Activated CD4-positive, alpha-beta memory T cell treated with anti-CD3 and anti-CD28 coated beads, Interleukin-2, amount 10 ng/mL, durations not matched to agents 7 days and 5 days (primary cell): ENCODE results near the gene TET3. TPM values are rescaled to one million over a fixed set of nuclear protein-coding genes. Genes with fewer than 3 reads are reported as not detected.

Experiments used
- CTCF ChIA-PET: fragments of 350-600 bp; sonication (Branson Sonifier 250); formaldehyde crosslinking; loops from one replicate; lab custom pipeline; 2021; ENCODE audit warnings: antibody characterized with exemption, inconsistent platforms; lab: Charles Lee
- POLR2A ChIA-PET: fragments of 350-600 bp; sonication (Branson Sonifier 250); formaldehyde crosslinking; loops from one replicate; lab custom pipeline; 2021; ENCODE audit warnings: antibody characterized with exemption; lab: Charles Lee
- DNase-seq: peaks from one replicate; pipeline ENCODE4 v3.0.0-alpha.2; 2020
- H3K27ac Mint-ChIP-seq: one replicate; pipeline ENCODE4 v1.8.0; 2021; ENCODE audit warnings: mild to moderate bottlenecking, mixed read lengths
- H3K27me3 Mint-ChIP-seq: one replicate; pipeline ENCODE4 v1.8.0; 2021; ENCODE audit warnings: mixed read lengths
- H3K36me3 Mint-ChIP-seq: one replicate; pipeline ENCODE4 v1.8.0; 2021; ENCODE audit warnings: low read depth, mixed read lengths
- H3K4me1 Mint-ChIP-seq: one replicate; pipeline ENCODE4 v1.8.0; 2021; ENCODE audit warnings: mixed read lengths
- H3K4me3 Mint-ChIP-seq: one replicate; pipeline ENCODE4 v1.8.0; 2021; ENCODE audit warnings: mild to moderate bottlenecking, mixed read lengths
- H3K9me3 Mint-ChIP-seq: one replicate; pipeline ENCODE4 v1.8.0; 2021; ENCODE audit warnings: mixed read lengths
- total RNA-seq, 2 experiments: library from RNA; stranded (reverse); gene quantifications; one replicate each; pipeline ENCODE4 v1.2.3, GENCODE V29; 2021

TET3 gene
- total RNA-seq, 2 experiments from 2014 or later: 10.1 to 10.7 TPM

DNA sequence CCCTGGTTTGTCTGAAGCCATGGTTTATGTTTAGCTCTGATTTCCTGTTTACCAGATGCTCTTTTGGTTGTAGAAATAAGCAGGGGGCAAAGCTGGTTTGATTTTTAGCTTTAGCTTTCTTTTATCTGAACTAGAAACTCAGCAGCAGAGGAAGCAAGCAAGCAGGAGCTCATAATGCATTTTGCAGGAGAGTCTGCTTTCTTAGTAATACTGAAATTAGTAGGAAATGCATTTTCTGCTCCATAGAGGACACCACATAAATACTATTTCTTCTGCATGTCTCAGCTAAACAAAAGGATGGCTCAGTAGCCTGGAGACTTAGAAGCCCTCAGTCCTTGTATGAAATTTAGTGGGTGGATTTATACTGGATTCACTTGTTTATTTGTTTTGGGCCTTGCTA lies 34.9 kb upstream of the TET3 start:
- Mint-ChIP-seq H3K4me1 (peaks cover 61% of the 10 kb centered on the region), H3K27me3 (no peaks in the 10 kb centered on the region), H3K9me3 (no peaks in the 10 kb centered on the region), H3K4me3 (no peak overlapping the region), H3K27ac (peak overlapping the region; percentile 45), H3K36me3 (peaks cover 74% of the 10 kb centered on the region)
- CTCF ChIA-PET: interaction anchor here (0.8 to 1.3 kb wide), 5 partner anchors 9 to 198 kb away, joined by 3 to 5 read pairs (median 4); partner anchors contain the start of gene BOLA3
- no peak for DNase-seq
- POLR2A ChIA-PET: interaction anchor here (0.8 to 1.3 kb wide), 4 partner anchors 11 to 38 kb away, joined by 3 to 4 read pairs (median 3); partner anchors contain the start of gene DGUOK

DNA sequence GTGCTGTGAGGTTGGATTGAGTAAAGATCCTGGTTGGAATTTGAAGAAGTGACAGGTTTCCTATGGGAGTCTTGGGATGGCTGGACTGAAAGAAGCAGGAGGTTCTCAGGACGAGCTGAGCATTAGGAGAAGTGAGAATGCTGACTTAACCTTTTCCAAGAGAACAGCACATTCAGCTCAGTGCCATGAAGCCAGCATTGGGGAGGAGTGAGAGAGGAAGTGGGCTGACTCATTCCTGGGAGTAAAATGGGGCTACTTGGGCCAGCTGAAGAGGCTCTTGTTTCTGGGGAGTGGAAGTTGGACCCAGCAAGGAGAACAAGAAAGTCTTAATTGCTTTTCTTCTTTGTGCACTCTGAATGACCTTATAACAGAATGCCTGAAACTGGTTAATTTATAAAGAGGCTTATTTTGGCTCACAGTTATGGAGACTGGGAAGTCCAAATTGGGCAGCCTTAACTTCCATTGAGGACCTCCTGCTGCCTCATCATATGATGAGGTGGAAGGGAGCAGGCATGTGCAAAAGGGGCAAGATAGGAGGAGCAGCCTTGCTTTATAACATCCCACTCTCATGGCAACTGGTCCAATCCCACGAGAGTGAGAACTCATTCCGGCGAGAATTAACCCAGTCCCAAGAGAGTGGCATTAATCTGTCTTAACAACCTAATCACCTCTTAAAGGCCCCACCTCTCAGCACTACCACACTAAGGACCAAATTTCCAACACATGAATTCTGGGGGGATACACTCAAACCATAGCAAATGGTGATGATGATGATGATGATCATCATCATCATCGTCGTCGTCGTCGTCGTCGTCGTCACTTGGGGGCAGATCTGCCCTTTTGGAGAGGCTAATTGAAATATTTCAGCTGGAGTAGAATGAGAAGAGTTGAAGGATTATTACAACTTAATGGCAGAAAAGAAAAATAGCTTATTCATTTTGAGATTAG lies 31.9 kb upstream of the TET3 start:
- no peak for DNase-seq
- H3K36me3 Mint-ChIP-seq: peaks cover 70% of the 10 kb centered on the region
- ChIA-PET CTCF (interaction anchor here (0.6 to 1.3 kb wide), 2 partner anchors 28 to 124 kb away, joined by 3 read pairs; partner anchors contain the start of gene STAMBP), POLR2A (interaction anchor here (1.2 kb wide), 1 partner anchor 17 kb away, joined by 3 read pairs; no protein-coding TSS in a partner anchor)
- H3K9me3 Mint-ChIP-seq: no peaks in the 10 kb centered on the region
- no peak overlapping the region for H3K27ac Mint-ChIP-seq
- no peaks in the 10 kb centered on the region for H3K27me3 Mint-ChIP-seq
- peaks cover 55% of the 10 kb centered on the region for H3K4me1 Mint-ChIP-seq
- no peak overlapping the region for H3K4me3 Mint-ChIP-seq

- Mint-ChIP-seq H3K4me3 (no peak overlapping the region), H3K9me3 (no peaks in the 10 kb centered on the region), H3K27ac (no peak overlapping the region), H3K4me1 (peaks cover 21% of the 10 kb centered on the region), H3K36me3 (peaks cover 74% of the 10 kb centered on the region), H3K27me3 (no peaks in the 10 kb centered on the region)
- ChIA-PET CTCF (no interaction called here), POLR2A (no interaction called here)
- no peak for DNase-seq
Observed at GRCh38 chr2:73956218-73956865, 28.4 kb upstream of the TET3 start.

GRCh38 chr2:73961274-73961673 lies 23.4 kb upstream of the TET3 start:
- ChIA-PET POLR2A (no interaction called here), CTCF (no interaction called here)
- Mint-ChIP-seq H3K9me3 (peaks cover 3% of the 10 kb centered on the region), H3K27me3 (no peaks in the 10 kb centered on the region), H3K4me3 (no peak overlapping the region), H3K4me1 (peaks cover 28% of the 10 kb centered on the region), H3K27ac (no peak overlapping the region), H3K36me3 (peaks cover 50% of the 10 kb centered on the region)
- no peak for DNase-seq

DNA sequence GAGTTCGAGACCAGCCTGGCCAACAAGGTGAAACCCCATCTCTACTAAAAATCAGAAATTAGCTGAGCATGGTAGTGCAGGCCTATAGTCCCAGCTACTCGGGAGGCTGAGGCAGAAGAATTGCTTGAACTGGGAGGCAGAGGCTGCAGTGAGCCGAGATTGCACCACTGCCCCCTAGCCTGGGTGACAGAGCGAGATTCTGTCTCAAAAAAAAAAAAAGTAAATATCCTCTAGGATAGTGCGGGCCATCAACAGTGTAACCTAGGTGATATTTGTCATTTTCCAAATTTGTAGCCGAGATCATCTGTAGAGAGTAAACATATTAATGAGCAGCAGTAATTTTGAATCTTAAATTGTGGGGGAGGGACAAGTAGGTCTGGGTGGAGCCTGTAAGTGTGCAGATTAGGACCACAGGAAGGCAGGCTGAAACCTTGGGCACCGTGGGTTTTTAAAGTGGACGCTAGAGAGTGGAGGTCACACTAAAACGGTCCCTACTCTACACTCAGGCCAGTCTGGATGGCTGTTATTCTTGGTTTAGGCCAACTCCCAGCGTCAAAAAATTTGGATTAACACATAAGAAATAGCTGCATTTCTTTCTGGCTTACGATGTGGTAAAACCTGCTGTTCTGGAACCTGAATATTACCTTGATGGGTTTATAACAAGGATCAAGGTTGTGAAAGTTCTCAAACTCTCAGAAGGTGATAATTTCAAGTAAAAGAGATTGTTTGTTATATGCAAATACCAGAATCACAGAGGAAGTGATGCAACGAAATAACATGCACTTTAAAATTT lies 22.7 kb upstream of the TET3 start:
- Mint-ChIP-seq H3K27me3 (no peaks in the 10 kb centered on the region), H3K27ac (no peak overlapping the region), H3K4me1 (peaks cover 26% of the 10 kb centered on the region), H3K36me3 (peaks cover 43% of the 10 kb centered on the region), H3K9me3 (peaks cover 3% of the 10 kb centered on the region), H3K4me3 (no peak overlapping the region)
- CTCF ChIA-PET: no interaction called here
- no peak for DNase-seq
- POLR2A ChIA-PET: no interaction called here

- Mint-ChIP-seq H3K27ac (no peak overlapping the region), H3K36me3 (peaks cover 39% of the 10 kb centered on the region), H3K9me3 (peaks cover 3% of the 10 kb centered on the region), H3K4me1 (peaks cover 25% of the 10 kb centered on the region), H3K4me3 (no peak overlapping the region), H3K27me3 (no peaks in the 10 kb centered on the region)
- ChIA-PET POLR2A (interaction anchor here (0.7 to 1.0 kb wide), 2 partner anchors 18 to 51 kb away, joined by 3 to 4 read pairs; no protein-coding TSS in a partner anchor), CTCF (no interaction called here)
- DNase-seq: no peak
Observed at GRCh38 chr2:73962798-73963197, 21.9 kb upstream of the TET3 start.

DNA sequence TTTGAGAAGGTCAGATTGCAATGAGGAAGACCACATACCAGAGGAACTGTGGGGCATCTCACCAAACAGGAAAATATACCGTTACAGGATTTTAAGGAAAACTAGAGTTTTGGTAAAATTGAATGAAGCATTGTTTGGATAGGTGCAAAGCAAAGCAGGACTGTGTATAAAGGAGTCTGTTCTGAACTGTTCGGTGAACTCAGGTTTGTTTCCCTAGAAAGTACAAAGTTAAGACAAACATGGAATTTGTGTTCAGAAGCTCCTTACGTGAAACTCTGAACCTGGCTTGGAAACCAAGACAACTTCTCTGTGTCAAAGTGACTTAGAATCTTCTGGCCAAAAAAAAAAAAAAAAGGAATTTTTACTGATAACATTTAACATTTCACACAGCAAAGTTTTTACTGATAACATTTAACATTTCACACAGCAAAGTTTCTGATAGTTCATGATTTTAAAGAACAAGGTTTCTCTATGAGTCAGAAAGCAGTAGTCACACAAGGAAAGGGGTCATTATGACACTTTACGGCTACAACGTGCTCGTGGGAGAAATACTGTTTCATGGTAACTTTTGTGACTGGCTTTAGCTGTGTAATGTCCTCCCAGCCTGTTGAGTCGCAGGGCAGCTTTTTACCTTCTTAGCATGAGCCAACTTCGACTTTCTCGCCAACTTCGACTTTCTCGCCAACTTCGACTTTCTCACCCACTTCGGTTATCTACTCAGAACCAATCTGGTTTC lies 21.2 kb upstream of the TET3 start:
- Mint-ChIP-seq H3K9me3 (peaks cover 3% of the 10 kb centered on the region), H3K4me1 (peaks cover 25% of the 10 kb centered on the region), H3K27me3 (no peaks in the 10 kb centered on the region), H3K27ac (peak overlapping the region; percentile 32), H3K4me3 (peak overlapping the region; percentile 12), H3K36me3 (peaks cover 31% of the 10 kb centered on the region)
- POLR2A ChIA-PET: interaction anchor here (0.7 to 1.4 kb wide), 6 partner anchors 9 to 184 kb away, joined by 3 to 4 read pairs (median 3); partner anchors contain the start of gene BOLA3
- CTCF ChIA-PET: interaction anchor here (0.6 to 1.2 kb wide), 4 partner anchors 14 to 69 kb away, joined by 3 to 5 read pairs (median 4); no protein-coding TSS in a partner anchor
- DNase-seq: no peak

- H3K27me3 Mint-ChIP-seq: no peaks in the 10 kb centered on the region
- no peak for DNase-seq
- CTCF ChIA-PET: interaction anchor here (0.6 to 1.2 kb wide), 5 partner anchors 14 to 68 kb away, joined by 3 to 5 read pairs (median 3); no protein-coding TSS in a partner anchor
- H3K9me3 Mint-ChIP-seq: peaks cover 3% of the 10 kb centered on the region
- H3K4me1 Mint-ChIP-seq: peaks cover 25% of the 10 kb centered on the region
- H3K36me3 Mint-ChIP-seq: peaks cover 25% of the 10 kb centered on the region
- POLR2A ChIA-PET: interaction anchor here (0.8 to 1.4 kb wide), 4 partner anchors 9 to 183 kb away, joined by 3 read pairs; partner anchors contain the start of gene BOLA3
- no peak overlapping the region for H3K4me3 Mint-ChIP-seq
- peak overlapping the region; percentile 44 for H3K27ac Mint-ChIP-seq
Observed at GRCh38 chr2:73964223-73964622, 20.5 kb upstream of the TET3 start.

- Mint-ChIP-seq H3K36me3 (peaks cover 17% of the 10 kb centered on the region), H3K27me3 (peaks cover 2% of the 10 kb centered on the region), H3K4me1 (peaks cover 29% of the 10 kb centered on the region), H3K27ac (no peak overlapping the region), H3K9me3 (peaks cover 3% of the 10 kb centered on the region), H3K4me3 (no peak overlapping the region)
- ChIA-PET CTCF (interaction anchor here (1.0 kb wide), 1 partner anchor 26 kb away, joined by 3 read pairs; no protein-coding TSS in a partner anchor), POLR2A (interaction anchor here (1.4 kb wide), 1 partner anchor 22 kb away, joined by 5 read pairs; no protein-coding TSS in a partner anchor)
- DNase-seq: no peak
Observed at GRCh38 chr2:73965053-73965452, 19.7 kb upstream of the TET3 start.

GRCh38 chr2:73968357-73968937 lies 16.3 kb upstream of the TET3 start:
- no peaks in the 10 kb centered on the region for H3K9me3 Mint-ChIP-seq
- no peak overlapping the region for H3K4me3 Mint-ChIP-seq
- CTCF ChIA-PET: interaction anchor here (0.7 kb wide), 1 partner anchor 210 kb away, joined by 4 read pairs; the partner anchor contains the start of gene MOB1A

DNA sequence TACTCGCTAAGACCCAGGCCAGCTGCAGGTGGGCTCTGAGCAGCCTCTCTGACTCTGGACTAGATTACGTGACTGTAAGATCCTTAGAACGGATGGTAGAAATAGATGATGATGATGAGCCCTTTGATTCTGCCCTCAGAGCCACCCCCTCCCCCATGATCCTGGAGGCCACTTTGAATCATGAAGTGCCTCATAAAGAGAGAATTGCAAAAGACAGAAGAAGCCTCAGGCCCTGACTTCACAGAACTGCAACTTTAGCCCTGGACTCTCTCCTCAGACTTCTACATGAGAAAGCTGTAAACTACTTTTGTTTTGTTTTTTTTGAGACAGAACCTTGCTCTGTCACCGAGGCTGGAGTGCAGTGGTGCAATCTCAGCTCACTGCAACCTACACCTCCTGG lies 15.4 kb upstream of the TET3 start:
- no peaks in the 10 kb centered on the region for H3K36me3 Mint-ChIP-seq
- POLR2A ChIA-PET: interaction anchor here (0.9 to 2.4 kb wide), 5 partner anchors 11 to 209 kb away, joined by 3 to 14 read pairs (median 4); partner anchors contain the start of gene MOB1A
- H3K9me3 Mint-ChIP-seq: no peaks in the 10 kb centered on the region
- H3K4me3 Mint-ChIP-seq: no peak overlapping the region
- CTCF ChIA-PET: interaction anchor here (0.6 to 2.0 kb wide), 3 partner anchors 18 to 211 kb away, joined by 3 to 10 read pairs (median 3); no protein-coding TSS in a partner anchor
- H3K27ac Mint-ChIP-seq: no peak overlapping the region
- H3K4me1 Mint-ChIP-seq: peaks cover 35% of the 10 kb centered on the region
- DNase-seq: no peak
- H3K27me3 Mint-ChIP-seq: peaks cover 2% of the 10 kb centered on the region

More at GRCh38 chr2:73968357-73968937, 16.3 kb upstream of the TET3 start:
- DNase-seq: no peak
- Mint-ChIP-seq H3K27ac (no peak overlapping the region), H3K4me1 (peaks cover 44% of the 10 kb centered on the region), H3K36me3 (no peaks in the 10 kb centered on the region), H3K27me3 (peaks cover 2% of the 10 kb centered on the region)
- POLR2A ChIA-PET: no interaction called here
